GM12801 (cell line): ENCODE measurements around the gene RPS14.

ENCODE experiments used
- TF ChIP-seq, protein P1 (sequence below): IDR thresholded peaks from one replicate; pipeline ENCODE4 v1.5.1; 2011; ENCODE audit warnings: control low read depth; ENCODE audit not compliant: insufficient read length; ENCODE audit errors: extremely low read depth

The RPS14 gene

DNA sequence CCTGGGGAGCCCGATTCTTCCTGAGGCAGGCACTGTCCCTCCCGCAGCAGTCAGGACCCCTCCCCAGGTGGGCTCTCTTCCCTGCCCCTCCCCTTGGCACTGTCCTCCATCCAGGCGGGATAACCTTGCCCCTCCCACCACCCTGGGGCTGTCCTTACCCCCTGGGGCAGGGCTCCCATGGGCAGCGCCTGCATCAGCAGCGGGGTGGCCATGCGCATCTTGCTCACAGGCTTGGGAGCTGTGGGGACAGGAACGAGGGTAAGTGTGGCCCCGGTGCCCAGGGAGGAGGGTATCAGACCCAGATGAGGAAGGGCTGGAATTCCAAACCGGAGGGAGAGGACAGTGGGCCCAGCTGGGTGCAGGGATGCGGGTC, 42.8 kb downstream of the RPS14 start:
- TF ChIP-seq, protein P1, sequence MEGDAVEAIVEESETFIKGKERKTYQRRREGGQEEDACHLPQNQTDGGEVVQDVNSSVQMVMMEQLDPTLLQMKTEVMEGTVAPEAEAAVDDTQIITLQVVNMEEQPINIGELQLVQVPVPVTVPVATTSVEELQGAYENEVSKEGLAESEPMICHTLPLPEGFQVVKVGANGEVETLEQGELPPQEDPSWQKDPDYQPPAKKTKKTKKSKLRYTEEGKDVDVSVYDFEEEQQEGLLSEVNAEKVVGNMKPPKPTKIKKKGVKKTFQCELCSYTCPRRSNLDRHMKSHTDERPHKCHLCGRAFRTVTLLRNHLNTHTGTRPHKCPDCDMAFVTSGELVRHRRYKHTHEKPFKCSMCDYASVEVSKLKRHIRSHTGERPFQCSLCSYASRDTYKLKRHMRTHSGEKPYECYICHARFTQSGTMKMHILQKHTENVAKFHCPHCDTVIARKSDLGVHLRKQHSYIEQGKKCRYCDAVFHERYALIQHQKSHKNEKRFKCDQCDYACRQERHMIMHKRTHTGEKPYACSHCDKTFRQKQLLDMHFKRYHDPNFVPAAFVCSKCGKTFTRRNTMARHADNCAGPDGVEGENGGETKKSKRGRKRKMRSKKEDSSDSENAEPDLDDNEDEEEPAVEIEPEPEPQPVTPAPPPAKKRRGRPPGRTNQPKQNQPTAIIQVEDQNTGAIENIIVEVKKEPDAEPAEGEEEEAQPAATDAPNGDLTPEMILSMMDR, result no peak

DNA sequence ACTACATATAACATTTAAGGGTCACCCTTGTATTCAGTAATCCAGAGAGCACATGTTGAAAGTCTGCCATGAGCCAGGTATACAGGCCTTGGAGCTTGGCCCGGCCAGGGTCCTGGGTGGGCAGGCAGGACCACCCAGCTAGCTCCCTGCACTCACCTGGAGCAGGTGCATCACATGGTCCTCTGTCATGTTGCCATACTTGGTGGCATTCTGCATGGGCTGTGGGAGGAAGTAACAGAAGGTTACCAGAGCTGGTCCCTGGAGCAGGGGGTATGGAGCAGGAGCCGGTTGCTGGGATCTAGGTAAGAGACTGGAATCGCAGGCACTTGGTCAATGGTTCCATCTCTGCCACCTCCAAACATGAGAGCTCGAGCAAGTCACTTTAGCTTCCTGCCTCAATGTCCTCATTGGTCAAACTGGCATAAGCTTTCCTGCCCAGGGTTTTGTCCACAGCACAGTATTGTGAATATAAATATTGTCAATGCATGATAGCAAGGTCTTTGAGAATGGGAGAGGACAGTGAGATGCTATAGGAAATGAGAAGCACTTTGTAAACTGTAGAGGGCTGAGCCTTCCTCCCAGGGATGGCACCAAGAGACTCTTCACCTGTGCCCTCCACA, 43.3 kb downstream of the RPS14 start:
- TF ChIP-seq, protein P1, result no peak

DNA sequence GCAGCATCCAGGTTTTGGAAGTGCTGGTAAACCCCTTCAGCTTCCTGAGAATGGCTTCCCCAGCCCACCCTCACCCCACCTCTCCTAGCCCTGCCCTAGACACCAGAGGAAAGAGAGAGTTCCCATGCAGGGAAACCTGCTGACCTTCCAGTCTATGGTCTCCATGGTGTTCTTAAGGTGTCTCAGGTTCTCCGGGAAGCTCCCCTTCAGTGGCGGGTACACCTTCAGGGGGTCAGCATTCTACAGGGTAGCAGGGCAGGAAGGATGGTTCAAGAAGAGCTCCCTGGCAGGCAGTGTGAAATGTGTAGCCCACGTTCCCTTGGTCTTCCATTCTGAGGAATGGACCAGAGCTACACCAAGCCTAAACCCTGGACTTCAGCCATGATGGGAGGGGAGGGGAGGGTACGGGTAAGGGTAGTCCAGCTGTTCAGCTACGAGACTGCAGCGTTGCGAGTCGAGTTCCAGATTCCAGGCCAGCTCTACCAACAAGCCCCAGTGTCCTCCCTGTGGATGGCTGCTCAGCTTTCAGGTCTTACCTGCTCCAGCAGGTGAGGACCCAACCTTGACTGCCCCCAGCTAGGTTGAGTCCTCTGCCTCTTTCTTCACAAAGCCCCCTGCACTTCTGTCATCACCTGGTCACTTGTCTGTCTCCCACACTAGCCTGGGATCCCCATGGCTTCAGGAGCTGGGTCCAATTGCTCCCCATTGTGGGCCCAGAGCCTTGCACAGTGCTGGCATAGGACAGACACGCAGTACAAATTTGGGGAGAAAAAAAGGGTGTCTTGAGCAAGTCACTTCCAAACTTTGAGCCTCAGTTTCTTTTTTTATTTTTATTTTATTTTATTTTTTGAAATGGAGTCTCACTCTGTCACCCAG, 44.4 kb downstream of the RPS14 start:
- TF ChIP-seq, protein P1, result no peak

DNA sequence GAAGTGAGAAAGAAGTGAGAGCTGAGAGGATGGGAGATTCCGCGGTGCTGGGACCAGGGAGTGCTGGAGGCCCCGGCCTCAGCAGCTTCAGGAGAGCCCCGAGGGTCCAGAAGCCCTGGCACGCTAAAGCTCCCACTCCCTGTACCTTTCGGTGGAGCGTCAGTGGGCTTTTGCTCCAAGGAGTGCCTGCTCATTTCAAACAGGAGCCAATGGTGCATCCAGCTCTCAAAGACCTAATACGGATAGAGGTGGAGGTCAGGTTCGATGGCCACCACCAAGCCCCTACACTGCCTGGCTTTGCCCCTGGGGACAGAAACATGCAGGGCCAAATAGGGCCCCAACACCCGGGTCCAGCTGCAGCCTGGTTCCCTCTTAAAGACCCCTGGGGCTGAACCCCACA, 45.0 kb downstream of the RPS14 start:
- TF ChIP-seq, protein P1, result no peak

DNA sequence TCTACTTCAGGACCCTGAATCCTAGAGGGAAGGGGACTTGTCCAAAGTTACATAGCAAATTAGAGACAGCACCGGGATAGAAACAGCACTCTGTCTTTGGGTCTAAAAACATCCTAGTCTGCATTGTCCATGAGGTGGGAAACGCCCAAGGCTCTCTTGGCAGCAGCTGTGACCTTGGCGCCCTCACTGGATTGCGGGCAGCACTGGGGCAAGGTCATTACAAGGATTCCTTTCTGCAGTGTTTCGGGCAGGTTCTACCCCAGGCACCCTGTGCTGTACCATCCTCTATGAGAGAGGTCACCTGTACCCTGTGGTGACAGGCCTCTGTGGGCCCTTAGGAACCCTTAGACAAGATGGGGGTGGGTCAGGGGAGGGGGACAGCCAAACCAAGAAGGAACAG, 45.4 kb downstream of the RPS14 start:
- TF ChIP-seq, protein P1, result no peak

DNA sequence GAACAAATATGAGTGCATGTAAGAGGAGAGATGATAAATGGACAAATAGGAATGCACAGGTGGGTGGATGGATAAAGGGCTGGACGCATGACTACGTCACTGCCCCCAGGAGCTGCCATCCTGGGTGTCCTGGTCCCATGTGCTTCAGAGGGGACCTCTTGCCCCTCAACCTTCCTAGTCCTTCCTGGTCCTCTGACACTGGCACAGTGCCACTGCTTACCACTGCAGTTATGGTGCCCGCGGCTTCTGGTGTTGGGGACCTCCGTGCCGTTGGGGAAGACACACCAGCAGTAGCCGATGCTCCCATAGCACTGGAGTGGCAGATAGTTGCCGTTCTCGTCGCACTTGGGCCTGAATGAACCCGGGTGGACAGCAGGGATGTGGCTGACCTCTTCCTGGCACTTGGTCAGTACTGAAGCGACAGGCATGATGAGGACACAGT, 46.6 kb downstream of the RPS14 start:
- TF ChIP-seq, protein P1, result no peak

DNA sequence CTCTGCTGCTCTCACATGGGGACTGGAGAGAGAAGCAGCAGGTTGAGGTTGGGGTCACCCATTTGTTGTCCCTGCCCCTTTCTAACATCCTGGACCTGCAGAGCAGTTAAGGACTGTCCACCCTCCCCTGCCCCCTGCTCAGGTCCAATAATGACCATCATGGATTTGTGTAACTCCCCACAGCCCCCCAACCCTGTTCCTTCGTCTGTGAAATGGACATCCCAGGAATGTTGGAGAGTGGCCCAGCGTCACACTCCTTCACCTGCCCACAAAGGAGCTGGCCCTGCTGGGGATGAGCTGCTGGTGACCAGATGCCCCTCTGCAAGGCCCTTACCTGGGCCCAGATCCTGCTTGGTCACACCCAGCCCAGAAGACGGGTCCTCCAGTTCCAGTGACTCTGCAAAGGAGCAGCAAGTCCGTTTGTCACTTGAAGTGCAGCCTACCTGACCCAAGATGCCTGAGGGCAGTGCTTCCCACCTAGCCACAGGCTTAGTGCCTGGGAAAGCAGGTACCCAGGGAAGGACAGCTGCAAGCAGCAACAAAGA, 47.2 kb downstream of the RPS14 start:
- TF ChIP-seq, protein P1, result no peak
